GM21717 (cell line): ENCODE results near the gene AAMDC.

Experiments
- ATAC-seq: cut with Tn5 transposase; IDR thresholded peaks from one replicate; pipeline ENCODE4 v1.9.1; 2021; ENCODE audit warnings: mild to moderate bottlenecking, moderate library complexity; ENCODE audit not compliant: unreplicated experiment

The AAMDC gene

GRCh38 chr11:77820565-77821348, at the start of gene AAMDC, which contains the start of gene RSF1:
Gene AAMDC (plus strand): TSS chr11:77821144. CDS start chr11:77842497, 21,353 bp downstream.
Gene RSF1 (minus strand): TSS chr11:77820722. CDS start chr11:77820714, 8 bp downstream.
- ATAC-seq = peak; percentile 87

DNA sequence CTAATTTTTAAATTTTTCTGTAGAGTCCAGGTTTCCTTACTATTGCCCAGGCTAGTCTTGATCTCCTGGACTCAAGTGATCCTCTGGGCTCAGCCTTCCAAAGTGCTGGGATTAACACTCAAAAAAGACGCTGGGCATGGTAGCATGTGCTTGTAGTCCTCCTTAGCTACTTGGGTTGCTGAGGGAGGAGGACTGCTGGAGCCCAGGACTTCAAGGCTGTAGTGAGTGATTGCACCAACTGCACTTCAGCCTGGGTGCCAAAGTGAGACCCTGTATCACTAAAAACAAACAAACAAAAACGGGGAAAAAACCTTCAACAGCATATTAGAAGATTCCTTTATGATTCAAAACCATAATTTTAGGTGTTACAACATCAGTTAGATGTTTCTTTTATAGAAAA, 45.0 kb upstream of the AAMDC start:
- no peak for ATAC-seq

DNA sequence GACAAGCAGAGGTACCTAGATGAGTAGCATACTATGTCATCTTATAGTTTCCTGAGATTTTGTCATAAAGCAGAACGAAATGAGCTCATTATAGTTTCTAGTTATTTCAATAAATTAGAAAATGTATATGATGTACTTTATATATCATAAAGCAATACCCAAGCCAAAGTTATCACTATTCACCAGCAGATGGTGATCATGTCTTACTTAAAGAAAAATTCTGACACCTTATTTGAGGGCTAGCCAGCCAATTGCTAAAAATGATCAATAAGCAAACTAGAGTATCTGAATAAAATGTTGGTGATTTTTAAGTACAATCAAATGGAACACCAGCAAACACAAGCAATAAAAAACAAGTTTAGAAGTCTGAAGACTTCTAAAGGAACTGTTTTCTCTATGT, 44.5 kb upstream of the AAMDC start:
- no peak for ATAC-seq

DNA sequence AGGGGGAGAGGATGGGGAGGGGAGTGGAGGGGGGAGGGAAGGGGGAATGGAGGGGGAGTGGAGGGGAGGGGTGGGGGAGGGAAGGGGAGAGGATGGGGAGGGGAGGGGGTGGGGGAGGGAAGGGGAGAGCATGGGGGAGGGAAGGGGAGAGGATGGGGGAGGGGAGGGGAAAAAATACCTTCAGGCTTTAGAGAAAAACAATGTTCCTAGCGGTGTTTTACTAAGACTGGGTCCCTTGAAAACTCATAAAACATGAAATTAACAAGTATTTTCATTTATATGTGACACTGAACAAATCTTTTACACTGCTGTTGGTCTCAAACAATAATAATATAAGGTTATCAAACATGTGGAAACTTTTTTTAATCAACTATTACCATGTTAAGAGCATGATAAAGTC, 42.8 kb upstream of the AAMDC start:
- ATAC-seq = no peak

DNA sequence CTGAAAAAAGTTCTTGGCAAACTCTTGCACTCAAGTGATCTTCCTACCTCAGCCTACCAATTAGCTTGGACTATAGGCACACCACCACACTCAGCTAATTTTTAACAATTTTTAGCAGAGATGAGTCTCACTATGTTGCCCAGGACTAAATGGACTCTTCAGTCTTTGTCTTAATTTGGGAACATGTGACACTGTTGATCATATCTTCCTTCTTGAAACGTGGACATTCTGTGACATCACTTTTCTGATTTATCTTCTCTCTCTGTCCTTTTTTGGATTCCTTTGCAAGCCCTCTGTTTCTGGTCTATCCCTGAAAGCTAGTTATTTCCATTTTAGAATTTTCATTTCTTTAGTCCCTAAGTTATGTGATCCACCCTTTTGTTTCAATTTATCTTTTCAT, 42.4 kb upstream of the AAMDC start:
- no peak for ATAC-seq

GRCh38 chr11:77779935-77780334, 41.0 kb upstream of the AAMDC start:
- ATAC-seq = no peak

GRCh38 chr11:77783025-77783424, 37.9 kb upstream of the AAMDC start:
- ATAC-seq = no peak

- no peak for ATAC-seq
These were observed 36.4 kb upstream of the AAMDC start for GRCh38 chr11:77784572-77784971.

- ATAC-seq = no peak
These were observed 31.7 kb upstream of the AAMDC start for GRCh38 chr11:77789061-77789730.

DNA sequence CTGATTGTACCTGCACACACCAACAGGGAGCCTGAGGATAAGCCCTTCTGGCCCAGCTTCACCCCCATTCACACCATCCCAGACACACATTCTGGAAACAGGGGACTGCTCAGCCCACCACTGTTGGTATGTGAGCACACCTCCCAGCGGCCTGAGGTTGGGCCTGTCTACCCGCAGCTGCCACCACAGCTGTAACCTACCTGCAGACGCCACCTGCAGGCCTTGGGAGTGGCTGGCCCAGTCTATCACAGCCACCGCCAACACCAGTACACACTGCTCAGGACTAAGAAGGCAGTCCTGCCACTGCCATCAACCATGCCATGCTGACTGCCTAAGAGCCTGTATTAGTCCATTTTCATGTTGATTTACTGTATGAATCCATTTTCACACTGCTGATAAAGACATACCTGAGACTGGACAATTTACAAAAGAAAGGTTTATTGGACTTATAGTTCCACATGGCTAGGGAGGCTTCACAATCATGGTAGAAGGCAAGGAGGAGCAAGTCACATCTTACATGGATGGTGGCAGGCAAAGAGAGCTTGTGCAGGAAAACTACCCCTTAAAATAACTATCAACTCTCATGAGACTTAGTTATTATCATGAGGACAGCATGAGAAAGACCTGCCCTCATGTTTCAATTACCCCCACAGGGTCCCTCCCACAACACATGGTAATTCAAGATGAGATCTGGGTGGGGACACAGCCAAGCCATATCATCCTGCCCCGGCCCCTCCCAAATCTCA, 31.0 kb upstream of the AAMDC start:
- no peak for ATAC-seq

DNA sequence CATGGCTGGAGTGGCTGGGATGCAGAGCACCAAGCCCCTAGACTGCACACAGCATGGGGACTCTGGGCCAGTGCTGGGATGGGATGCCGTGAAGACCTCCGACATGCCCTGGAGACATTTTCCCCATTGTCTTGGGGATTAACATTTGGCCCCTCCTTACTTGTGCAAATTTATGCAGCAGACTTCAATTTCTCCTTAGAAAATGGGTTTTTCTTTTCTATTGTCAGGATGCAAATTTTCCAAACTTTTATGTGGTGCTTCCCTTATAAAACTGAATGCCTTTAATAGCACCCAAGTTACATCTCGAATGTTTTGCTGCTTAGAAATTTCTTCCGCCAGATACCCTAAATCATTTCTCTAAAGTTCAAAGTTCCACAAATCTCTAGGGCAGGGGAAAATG, 29.6 kb upstream of the AAMDC start:
- ATAC-seq = no peak

- ATAC-seq = no peak
These were observed 27.0 kb upstream of the AAMDC start for GRCh38 chr11:77793972-77794371.

DNA sequence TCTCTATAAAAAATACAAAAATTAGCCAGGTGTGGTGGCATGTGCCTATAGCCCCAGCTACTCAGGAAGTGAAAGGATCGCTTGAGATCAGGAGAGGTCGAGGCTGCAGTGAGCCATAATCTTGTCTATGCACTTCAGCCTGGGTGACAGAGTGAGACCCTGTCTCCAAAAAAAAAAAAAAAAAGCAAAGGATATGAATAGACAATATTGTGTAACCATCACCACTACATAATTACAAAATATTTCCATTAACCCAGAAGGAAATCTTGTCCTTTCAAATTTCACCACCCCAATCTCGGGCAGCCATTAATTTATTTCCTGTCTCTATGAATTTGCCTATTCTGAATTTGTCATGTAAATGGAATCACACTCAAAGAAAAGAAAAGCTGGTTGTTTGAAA, 21.6 kb upstream of the AAMDC start:
- no peak for ATAC-seq

- ATAC-seq = no peak
These were observed 20.5 kb upstream of the AAMDC start for GRCh38 chr11:77800449-77800848.

- ATAC-seq = no peak
These were observed 19.5 kb upstream of the AAMDC start for GRCh38 chr11:77801477-77801876.

GRCh38 chr11:77806415-77806814, 14.5 kb upstream of the AAMDC start:
- ATAC-seq = no peak

GRCh38 chr11:77806993-77807392, 14.0 kb upstream of the AAMDC start:
- no peak for ATAC-seq

GRCh38 chr11:77813256-77813655, 7.7 kb upstream of the AAMDC start:
- no peak for ATAC-seq

- ATAC-seq = no peak
These were observed 6.1 kb upstream of the AAMDC start for GRCh38 chr11:77814848-77815247.

GRCh38 chr11:77815459-77815858, 5.5 kb upstream of the AAMDC start:
- ATAC-seq = no peak

DNA sequence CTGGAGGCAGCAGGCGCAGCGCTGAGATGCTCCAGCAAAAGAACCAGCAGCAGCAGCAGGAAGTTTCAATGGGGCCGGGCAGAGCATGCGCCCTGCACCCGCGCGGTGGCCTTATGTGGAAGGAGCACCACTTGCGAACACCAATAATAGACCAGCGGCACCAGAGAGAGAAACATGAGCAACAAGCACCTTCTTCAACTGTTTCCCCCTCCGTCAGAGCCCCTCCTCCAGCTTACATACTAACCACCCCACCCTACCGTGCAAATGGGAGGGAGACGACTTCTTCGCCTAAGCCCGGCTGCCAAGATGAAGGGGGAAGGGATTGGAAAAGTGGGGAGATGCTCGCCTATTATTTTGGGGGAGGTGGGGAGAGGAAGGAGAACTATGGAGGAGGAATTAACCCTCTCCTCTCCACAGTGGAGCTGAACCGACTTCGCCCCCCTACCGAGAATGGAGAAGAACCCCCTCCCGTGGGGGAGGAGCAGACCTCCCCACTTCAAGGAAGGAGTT, 1.5 kb upstream of the AAMDC start:
- ATAC-seq = peak; percentile 46
